ENCODE measurements around the gene CACNA2D4. TPM values are rescaled to one million over a fixed set of nuclear protein-coding genes. Genes with fewer than 3 reads are reported as not detected.
A peak's percentile ranks its signal among the peaks of the same experiment; 100 is the strongest.

The CACNA2D4 gene
- total and polyA plus RNA-seq, 2 of the 13 experiments (the other 11 are each of a cell fraction or from before 2014, with no cell fraction given) = 14.2 to 136 TPM

DNA sequence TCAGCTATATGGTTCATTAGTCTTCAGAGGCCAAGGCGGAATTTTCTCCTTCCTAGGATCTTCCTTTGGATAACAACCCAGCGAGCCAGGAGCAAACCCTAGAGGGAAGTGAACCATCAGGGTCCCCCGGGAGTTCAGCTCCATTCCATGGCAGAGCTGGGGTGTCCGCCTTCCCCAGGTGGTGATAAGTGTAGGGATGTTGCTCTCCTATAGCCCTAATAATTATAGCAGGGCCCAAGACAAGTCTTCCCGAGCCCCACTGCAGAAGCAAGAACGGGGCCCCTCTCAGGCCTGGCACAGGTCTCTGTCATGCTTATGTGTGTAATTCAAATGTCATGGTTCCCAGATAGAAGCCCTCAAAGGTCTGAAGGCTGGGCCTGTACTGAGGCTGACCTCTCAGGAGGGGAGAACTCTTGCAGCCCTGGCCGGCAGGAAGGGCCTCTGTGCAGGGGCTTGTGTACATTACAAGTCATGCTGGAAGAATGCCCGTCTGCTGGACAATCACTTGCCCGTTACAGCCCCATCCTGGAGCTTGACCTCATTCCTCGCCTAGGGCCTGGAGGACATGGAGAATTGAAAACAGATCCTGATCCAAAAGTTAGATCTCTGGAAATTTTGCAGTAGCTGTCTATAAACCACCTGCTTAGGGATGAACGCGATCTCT, 80.8 kb downstream of the CACNA2D4 start (continued):
- peak; percentile 80; the same call in 1 of the 2 replicates for TF ChIP-seq HMG20A (CRISPR knock-in tag; IDR thresholded peaks at IDR 0.05; ENCODE audit: borderline replicate concordance)
- TF ChIP-seq, protein P1, sequence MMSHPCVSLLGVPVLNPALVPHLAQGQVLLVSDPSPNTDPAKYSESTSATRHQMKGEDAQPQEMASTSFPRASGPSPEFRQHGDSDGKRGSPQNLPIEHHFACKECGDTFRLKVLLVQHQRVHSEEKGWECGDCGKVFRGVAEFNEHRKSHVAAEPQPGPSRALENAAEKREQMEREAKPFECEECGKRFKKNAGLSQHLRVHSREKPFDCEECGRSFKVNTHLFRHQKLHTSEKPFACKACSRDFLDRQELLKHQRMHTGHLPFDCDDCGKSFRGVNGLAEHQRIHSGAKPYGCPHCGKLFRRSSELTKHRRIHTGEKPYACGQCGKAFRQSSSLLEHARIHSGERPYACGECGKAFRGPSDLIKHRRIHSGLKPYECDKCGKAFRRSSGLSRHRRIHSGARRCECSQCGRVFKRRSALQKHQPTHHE (CRISPR knock-in tag; IDR thresholded peaks at IDR 0.05; ENCODE audit: borderline replicate concordance) = no peak
- no peak for TF ChIP-seq ZMYM2 (CRISPR knock-in tag; IDR thresholded peaks at IDR 0.05)
- TF ChIP-seq, protein P2, sequence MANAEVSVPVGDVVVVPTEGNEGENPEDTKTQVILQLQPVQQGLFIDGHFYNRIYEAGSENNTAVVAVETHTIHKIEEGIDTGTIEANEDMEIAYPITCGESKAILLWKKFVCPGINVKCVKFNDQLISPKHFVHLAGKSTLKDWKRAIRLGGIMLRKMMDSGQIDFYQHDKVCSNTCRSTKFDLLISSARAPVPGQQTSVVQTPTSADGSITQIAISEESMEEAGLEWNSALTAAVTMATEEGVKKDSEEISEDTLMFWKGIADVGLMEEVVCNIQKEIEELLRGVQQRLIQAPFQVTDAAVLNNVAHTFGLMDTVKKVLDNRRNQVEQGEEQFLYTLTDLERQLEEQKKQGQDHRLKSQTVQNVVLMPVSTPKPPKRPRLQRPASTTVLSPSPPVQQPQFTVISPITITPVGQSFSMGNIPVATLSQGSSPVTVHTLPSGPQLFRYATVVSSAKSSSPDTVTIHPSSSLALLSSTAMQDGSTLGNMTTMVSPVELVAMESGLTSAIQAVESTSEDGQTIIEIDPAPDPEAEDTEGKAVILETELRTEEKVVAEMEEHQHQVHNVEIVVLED (CRISPR knock-in tag; IDR thresholded peaks at IDR 0.05; ENCODE audit: borderline replicate concordance) = no peak
- peak; percentile 91 for TF ChIP-seq JUNB (CRISPR knock-in tag; IDR thresholded peaks at IDR 0.05; ENCODE audit: borderline replicate concordance)
- TF ChIP-seq KAT8 (CRISPR knock-in tag; IDR thresholded peaks at IDR 0.05) = peak; percentile 44; the same call in 1 of the 2 replicates
- no peak for TF ChIP-seq ZNF709 (CRISPR knock-in tag; IDR thresholded peaks at IDR 0.05)
- peak; percentile 68; the same call in 1 of the 2 replicates for TF ChIP-seq IRF2 (CRISPR knock-in tag; IDR thresholded peaks at IDR 0.05)
- peak; percentile 77; the same call in 1 of the 2 replicates for TF ChIP-seq FOXO1 (CRISPR knock-in tag; IDR thresholded peaks at IDR 0.05)
- 0 out of 2 replicates have a peak, but pooled peaks have one; percentile 55 for TF ChIP-seq ZNF605 (CRISPR knock-in tag; IDR thresholded peaks at IDR 0.05)
- TF ChIP-seq, protein P3, sequence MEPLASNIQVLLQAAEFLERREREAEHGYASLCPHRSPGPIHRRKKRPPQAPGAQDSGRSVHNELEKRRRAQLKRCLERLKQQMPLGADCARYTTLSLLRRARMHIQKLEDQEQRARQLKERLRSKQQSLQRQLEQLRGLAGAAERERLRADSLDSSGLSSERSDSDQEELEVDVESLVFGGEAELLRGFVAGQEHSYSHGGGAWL (CRISPR knock-in tag; IDR thresholded peaks at IDR 0.05) = no peak
- no peak for TF ChIP-seq ZNF567 (CRISPR knock-in tag; IDR thresholded peaks at IDR 0.05; ENCODE audit: borderline replicate concordance)
- no peak for TF ChIP-seq SYNCRIP (IDR thresholded peaks at IDR 0.05; ENCODE audit: insufficient read depth, low read depth, low read length)
- TF ChIP-seq ZNF331 (CRISPR knock-in tag; IDR thresholded peaks at IDR 0.05) = peak; percentile 13; the same call in 1 of the 2 replicates
- no peak for TF ChIP-seq ZNF34 (CRISPR knock-in tag; IDR thresholded peaks at IDR 0.05; ENCODE audit: borderline replicate concordance)
- no peak for TF ChIP-seq ZNF383 (CRISPR knock-in tag; IDR thresholded peaks at IDR 0.05; ENCODE audit: borderline replicate concordance)
- TF ChIP-seq SMARCE1 (IDR thresholded peaks at IDR 0.05; ENCODE audit: borderline replicate concordance) = 0 out of 2 replicates have a peak, but pooled peaks have one; percentile 41
- no peak for TF ChIP-seq GLI4 (CRISPR knock-in tag; IDR thresholded peaks at IDR 0.05; ENCODE audit: borderline replicate concordance)
- TF ChIP-seq STAG1 (CRISPR knock-in tag; IDR thresholded peaks at IDR 0.05) = peak; percentile 26; the same call in 1 of the 2 replicates
- TF ChIP-seq ZNF292 (CRISPR knock-in tag; IDR thresholded peaks at IDR 0.05; ENCODE audit: borderline replicate concordance, low read depth) = peak; percentile 78; the same call in 1 of the 2 replicates
- 0 out of 2 replicates have a peak, but pooled peaks have one; percentile 48 for TF ChIP-seq PPARG (CRISPR knock-in tag; conservative IDR thresholded peaks at IDR 0.05)
- TF ChIP-seq JUND (CRISPR knock-in tag; IDR thresholded peaks at IDR 0.05) = peak; percentile 97
- no peak for TF ChIP-seq RBM39 (IDR thresholded peaks at IDR 0.05; ENCODE audit: low read depth, low read length, poor library complexity, severe bottlenecking)
- no peak for TF ChIP-seq ZNF234 (CRISPR knock-in tag; conservative IDR thresholded peaks at IDR 0.05)
- TF ChIP-seq ADNP (CRISPR knock-in tag; IDR thresholded peaks at IDR 0.05) = no peak
- peak; percentile 50 for TF ChIP-seq PHF21A (CRISPR knock-in tag; IDR thresholded peaks at IDR 0.05)
- TF ChIP-seq NFYC (CRISPR knock-in tag; IDR thresholded peaks at IDR 0.05) = no peak
- no peak for TF ChIP-seq RARG (CRISPR knock-in tag; IDR thresholded peaks at IDR 0.05; ENCODE audit: low read depth)
- peak; percentile 47; the same call in 1 of the 2 replicates for TF ChIP-seq MYC (CRISPR knock-in tag; IDR thresholded peaks at IDR 0.05; ENCODE audit: borderline replicate concordance)
